GM19351 (cell line): ENCODE results near the gene KIR3DL2.
"Not testable (repeated sequence)": the region's sequence is repeated elsewhere in the genome, so short reads cannot be mapped to it uniquely, and the experiment has no call there.

Source experiments
- ATAC-seq: cut with Tn5 transposase; IDR thresholded peaks from one replicate; pipeline ENCODE4 v1.9.1; 2021; ENCODE audit warnings: mild to moderate bottlenecking, moderate library complexity; ENCODE audit not compliant: unreplicated experiment

Gene KIR3DL2

DNA sequence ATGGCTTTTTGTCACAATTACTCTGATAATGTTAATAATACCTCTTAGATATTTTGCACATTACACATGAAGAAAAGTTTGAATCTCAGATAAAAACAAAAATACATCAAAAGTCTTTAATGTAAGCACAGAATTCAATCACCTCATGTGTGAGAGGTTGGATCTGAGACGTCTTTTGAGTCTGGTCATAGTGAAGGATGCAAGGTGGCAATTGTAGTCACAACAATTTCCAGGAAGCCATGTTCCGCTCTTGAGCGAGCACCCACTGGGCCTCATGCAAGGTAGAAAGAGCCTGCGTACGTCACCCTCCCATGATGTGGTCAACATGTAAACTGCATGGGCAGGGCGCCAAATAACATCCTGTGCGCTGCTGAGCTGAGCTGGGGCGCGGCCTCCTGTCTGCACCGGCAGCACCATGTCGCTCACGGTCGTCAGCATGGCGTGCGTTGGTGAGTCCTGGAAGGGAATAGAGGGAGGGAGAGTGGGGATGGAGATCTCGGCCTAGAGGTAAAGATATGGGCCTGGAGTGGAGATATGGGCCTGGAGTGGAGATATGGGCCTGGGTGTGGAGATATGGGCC lies at the start of gene KIR3DL2:
Gene KIR3DL2 (plus strand): TSS at position 383 of the 580 bp plus-strand sequence. CDS start 33 bp downstream, at position 416.
- ATAC-seq: not testable (repeated sequence)

DNA sequence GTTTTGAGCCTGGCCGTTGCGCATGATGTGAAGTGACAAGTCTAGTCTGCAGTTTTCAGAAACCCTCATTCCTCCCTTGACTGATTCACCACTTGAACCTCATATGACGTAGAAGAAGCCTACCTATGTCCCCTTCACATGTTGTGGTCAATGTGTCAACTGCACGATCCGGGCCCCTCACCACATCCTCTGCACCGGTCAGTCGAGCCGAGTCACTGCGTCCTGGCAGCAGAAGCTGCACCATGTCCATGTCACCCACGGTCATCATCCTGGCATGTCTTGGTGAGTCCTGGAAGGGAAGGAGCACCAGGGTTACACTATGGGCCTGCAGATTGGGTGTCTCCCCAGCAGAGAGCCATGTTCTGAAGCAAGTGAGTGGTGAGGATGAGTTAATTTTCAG lies 46.8 kb upstream of the KIR3DL2 start, which contains the start of gene KIR2DL4:
Gene KIR2DL4 (plus strand): TSS at position 201 of the 400 bp plus-strand sequence. CDS start 42 bp downstream, at position 243.
- ATAC-seq: no peak

DNA sequence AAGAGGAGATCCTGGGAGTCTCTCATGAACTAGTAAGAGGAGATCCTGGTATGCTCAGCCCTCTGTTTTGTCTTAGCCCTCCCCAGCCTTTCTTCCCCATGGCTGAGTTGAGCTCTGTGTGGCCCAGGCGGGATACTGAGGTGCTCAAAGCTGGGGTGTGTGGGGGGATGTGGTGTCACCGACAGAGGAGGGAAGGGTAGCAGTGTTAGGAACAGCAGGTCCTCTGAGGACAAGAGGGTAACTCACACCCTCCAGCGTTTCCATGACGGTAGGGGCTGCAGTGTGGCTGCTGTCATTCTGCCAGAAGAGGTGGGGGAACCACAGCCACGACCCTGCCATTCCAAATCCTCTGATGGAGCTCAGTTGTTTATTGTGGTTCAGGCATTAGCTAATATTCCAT lies 46.1 kb upstream of the KIR3DL2 start:
- ATAC-seq: no peak

DNA sequence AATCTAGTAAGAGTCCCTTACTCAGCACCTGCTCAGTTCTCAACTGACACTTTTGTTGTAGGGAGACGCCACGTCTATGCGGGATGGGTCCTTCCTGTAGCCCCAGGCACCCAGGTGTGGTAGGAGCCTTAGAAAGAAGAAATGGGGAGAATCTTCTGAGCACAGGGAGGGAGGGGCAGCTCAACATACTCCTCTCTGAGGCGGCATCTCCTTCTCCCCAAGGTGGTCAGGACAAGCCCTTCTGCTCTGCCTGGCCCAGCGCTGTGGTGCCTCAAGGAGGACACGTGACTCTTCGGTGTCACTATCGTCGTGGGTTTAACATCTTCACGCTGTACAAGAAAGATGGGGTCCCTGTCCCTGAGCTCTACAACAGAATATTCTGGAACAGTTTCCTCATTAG lies 45.7 kb upstream of the KIR3DL2 start:
- no peak for ATAC-seq

DNA sequence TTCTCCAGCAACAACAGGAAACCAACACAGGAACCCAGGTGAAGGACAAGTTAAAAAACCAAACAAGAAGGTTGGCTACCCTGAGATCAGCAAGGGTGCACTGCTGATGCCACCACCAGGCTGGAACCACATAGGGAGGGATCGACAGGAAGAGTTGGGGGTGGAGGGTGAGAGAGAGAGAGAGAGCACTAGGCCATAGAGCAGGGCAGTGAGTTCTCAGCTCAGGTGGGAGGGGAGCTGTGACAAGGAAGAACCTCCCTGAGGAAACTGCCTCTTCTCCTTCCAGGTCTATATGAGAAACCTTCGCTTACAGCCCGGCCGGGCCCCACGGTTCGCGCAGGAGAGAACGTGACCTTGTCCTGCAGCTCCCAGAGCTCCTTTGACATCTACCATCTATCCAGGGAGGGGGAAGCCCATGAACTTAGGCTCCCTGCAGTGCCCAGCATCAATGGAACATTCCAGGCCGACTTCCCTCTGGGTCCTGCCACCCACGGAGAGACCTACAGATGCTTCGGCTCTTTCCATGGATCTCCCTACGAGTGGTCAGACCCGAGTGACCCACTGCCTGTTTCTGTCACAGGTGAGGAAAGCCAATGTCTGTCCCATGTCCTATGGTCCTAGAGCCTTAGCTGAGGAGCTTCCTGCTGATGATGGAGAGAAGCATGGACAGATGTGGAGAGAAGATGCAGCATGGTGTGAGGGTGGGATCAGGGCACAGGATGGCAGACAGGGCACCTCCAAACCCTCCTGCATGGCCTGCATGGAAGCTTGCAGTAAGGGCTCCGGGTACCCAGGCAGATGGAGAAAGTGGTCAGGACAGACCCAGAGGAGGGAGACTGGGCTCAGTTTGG lies 44.4 kb upstream of the KIR3DL2 start:
- ATAC-seq: no peak

DNA sequence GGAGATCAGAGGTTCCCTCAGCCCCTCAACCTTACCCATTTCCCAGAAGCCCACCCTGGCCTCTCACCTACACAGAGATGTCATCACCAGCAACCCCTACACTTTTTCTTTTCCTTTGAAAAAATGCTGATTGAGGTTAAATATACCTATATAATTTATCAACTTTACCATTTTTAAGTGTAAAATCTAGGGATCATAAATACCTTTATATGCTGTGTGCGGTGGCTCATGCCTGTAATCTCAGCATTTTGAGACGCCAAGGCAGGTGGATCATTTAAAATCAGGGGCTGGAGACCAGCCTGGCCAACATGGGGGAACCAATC lies 43.8 kb upstream of the KIR3DL2 start:
- no peak for ATAC-seq

DNA sequence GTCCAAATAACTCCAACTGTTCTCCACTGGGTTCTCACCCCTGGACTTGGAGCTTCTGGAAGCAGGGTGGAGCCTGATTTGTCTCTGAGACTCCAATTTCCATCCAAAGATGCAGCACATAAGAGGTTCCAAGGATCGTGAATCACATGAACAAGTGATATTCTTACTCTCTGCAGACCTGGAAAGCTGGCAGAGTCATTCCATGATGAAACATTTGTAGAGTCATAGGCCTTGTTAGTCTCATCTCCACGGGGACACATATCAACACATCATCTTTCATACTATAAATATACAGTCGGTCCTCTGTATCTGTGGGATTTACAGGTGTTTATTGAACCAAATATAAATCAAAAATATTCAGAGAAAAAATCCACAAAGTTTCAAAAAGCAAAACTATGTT lies 35.7 kb upstream of the KIR3DL2 start:
- ATAC-seq: not testable (repeated sequence)

DNA sequence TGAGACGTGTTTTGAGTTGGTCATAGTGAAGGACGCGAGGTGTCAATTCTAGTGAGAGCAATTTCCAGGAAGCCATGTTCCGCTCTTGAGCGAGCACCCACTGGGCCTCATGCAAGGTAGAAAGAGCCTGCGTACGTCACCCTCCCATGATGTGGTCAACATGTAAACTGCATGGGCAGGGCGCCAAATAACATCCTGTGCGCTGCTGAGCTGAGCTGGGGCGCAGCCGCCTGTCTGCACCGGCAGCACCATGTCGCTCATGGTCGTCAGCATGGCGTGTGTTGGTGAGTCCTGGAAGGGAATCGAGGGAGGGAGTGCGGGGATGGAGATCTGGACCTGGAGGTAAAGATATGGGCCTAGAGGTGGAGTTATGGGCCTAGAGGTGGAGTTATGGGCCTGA lies 34.0 kb upstream of the KIR3DL2 start, which contains the start of gene KIR3DL1:
Gene KIR3DL1 (plus strand): TSS at position 218 of the 400 bp plus-strand sequence.
- ATAC-seq: not testable (repeated sequence)

DNA sequence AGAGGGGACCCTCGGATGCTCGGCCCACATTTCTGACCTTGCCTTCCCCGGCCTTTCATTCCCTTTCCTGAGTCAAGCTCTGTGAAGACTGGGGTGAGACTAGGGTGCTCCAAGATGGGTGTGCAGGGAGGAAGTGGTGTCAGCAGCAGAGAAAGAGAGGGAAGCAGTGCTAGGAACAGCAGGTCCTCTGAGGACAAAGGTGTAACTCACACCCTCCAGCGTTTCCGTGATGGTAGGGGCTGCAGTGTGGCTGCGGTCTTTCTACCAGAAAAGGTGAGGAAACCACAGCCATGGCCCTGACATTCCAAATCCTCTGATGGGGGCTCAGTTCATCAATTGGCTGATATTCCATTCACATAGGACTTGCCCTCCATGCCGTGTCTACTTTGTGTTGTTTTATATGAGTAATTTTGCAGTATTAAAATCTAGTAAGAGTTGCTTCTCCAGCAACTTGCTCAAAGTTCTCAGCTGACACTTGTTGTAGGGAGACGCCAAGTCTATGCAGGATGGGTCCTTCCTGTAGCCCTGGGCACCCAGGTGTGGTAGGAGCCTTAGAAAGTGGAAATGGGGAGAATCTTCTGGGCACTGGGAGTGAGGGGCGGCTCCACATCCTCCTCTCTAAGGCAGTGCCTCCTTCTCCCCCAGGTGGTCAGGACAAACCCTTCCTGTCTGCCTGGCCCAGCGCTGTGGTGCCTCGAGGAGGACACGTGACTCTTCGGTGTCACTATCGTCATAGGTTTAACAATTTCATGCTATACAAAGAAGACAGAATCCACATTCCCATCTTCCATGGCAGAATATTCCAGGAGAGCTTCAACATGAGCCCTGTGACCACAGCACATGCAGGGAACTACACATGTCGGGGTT lies 32.3 kb upstream of the KIR3DL2 start:
- ATAC-seq: no peak

DNA sequence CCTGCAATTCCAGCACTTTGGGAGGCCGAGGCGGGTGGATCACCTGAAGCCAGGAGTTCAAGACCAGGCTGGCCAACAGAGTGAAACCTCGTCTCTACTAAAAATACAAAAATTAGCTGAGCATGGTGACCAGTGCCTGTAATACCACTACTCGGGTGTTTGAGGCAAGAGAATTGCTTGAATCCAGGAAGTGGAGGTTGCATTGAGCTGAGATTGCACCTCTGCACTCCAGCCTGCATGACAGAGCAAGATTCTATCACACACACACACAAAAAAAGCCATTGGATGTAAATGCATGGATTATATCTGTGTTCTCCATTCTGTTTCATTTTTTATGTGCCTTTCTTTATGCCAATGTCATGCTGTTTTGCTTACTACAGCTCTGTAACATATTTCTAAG lies 25.8 kb upstream of the KIR3DL2 start:
- not testable (repeated sequence) for ATAC-seq

DNA sequence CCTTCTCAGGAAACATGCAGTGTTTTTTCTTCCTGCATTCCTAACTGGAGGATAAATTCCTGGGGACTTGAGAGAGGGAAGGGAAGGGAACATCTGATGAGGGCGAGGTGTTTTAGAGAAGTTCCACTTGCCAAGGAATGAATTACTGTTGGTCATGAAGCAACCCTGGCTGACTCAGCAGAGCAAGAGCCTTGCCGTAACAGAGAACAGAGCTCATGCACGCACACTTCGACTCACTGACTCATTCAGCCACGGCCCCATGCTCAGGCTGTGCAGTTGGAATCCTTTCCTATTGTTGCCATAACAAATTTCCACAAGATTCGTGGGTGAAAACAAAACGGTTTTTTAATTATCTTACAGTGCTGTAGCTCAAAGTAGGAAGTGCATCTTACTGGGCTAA lies 24.9 kb upstream of the KIR3DL2 start:
- ATAC-seq: not testable (repeated sequence)

DNA sequence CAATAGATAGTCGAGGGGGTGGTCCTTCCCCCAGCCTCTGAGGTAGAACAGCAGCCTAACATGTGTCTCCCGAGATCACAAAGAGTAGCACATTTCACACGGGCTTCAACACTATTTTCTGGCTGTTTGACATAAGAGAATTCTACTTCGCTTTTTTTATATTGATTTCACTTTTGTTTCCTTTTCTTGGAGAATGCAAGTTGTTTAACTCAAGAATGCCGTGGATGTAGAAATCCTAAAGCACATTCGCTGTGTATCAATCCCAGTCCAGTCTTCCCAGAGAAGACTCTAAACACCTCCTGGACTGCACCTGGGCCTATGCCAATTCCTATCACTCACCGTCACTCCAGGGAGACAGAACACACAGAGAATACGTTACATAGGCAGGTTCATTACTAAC lies 22.2 kb upstream of the KIR3DL2 start:
- not testable (repeated sequence) for ATAC-seq

DNA sequence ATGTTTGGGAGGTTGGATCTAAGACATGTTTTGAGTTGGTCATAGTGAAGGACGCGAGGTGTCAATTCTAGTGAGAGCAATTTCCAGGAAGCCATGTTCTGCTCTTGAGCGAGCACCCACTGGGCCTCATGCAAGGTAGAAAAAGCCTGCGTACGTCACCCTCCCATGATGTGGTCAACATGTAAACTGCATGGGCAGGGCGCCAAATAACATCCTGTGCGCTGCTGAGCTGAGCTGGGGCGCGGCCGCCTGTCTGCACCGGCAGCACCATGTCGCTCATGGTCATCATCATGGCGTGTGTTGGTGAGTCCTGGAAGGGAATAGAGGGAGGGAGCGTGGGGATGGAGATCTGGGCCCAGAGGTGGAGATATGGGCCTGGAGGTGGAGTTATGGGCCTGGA lies 17.7 kb upstream of the KIR3DL2 start, which contains the start of gene KIR2DS4:
Gene KIR2DS4 (plus strand): TSS at position 181 of the 400 bp plus-strand sequence.
- not testable (repeated sequence) for ATAC-seq

DNA sequence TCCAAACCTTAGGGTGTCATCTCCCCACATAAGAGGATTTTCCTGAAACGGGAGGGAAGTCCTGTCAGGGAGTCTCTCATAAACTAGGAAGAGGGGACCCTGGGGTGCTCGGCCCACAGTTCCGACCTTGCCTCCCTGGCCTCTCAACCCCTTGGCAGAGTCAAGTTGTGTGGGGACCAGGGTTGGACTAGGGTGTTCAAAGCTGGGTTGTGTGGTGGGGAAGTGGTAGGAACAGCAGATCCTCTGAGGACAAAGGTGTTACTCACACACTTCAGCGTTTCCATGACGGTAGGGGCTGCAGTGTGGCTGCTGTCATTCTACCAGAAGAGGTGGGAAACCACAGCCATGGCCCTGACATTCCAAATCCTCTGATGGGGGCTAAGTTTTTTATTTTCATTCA lies 15.1 kb upstream of the KIR3DL2 start:
- ATAC-seq: not testable (repeated sequence)

DNA sequence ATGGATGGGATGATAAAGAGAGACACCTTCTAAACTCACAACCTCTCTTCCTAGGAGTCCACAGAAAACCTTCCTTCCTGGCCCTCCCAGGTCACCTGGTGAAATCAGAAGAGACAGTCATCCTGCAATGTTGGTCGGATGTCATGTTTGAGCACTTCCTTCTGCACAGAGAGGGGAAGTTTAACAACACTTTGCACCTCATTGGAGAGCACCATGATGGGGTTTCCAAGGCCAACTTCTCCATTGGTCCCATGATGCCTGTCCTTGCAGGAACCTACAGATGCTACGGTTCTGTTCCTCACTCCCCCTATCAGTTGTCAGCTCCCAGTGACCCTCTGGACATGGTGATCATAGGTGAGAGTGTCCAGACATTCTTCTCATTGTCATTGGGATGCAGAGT lies 12.7 kb upstream of the KIR3DL2 start:
- ATAC-seq: not testable (repeated sequence)

DNA sequence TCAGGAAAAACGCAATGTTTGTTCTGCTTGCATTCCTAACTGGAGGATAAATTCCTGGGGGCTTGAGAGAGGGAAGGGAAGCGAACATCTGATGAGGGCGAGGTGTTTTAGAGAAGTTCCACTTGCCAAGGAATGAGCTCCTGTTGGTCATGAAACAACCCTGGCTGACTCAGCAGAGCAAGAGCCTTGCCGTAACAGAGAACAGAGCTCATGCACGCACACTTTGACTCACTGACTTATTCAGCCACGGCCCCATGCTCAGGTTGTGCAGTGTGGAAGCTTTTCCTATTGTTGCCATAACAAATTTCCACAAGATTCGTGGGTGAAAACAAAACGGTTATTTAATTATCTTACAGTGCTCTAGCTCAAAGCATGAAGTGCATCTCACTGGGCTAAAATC lies 7.1 kb upstream of the KIR3DL2 start:
- ATAC-seq: not testable (repeated sequence)

DNA sequence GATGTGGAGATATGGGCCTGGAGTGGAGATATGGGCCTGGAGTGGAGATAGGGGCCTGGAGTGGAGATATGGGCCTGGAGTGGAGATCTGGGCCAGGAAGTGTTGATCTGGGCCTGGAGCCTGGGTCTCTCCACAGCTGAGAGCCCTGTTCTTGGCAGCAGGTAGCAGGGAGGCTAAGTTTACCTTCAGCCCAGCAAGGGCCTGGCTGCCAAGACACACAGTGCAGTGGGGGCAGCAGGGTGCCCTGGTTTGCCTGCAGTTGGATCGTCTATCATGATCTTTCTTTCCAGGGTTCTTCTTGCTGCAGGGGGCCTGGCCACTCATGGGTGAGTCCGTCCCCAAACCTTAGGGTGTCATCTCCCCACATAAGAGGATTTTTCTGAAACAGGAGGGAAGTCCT lies 687 bp downstream of the KIR3DL2 start:
- no peak for ATAC-seq

DNA sequence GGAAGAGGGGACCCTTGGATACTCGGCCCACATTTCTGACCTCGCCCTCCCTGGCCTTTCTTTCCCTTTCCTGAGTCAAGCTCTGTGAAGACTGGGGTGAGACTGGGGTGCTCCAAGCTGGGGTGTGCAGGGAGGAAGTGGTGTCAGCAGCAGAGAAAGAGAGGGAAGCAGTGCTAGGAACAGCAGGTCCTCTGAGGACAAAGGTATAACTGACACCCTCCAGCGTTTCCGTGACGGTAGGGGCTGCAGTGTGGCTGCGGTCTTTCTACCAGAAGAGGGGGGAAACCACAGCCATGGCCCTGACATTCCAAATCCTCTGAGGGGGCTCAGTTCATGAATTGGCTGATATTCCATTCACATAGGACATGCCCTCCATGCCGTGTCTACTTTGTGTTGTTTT lies 1.1 kb downstream of the KIR3DL2 start:
- no peak for ATAC-seq

DNA sequence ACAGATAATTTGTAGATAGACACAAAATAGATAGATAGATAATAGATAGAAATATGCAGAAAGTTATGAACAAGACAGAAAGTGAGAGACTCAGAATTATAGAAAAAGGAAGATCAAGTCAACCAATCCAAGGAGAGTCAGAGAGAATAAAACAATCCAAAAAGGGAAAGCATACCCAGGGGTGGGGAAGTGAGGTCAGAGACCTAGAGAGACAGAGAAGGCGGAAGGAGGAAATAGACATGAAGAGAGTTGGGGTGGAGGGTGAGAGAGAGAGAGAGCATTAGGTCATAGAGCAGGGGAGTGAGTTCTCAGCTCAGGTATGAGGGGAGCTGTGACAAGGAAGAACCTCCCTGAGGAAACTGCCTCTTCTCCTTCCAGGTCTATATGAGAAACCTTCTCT lies 5.0 kb downstream of the KIR3DL2 start:
- ATAC-seq: not testable (repeated sequence)

DNA sequence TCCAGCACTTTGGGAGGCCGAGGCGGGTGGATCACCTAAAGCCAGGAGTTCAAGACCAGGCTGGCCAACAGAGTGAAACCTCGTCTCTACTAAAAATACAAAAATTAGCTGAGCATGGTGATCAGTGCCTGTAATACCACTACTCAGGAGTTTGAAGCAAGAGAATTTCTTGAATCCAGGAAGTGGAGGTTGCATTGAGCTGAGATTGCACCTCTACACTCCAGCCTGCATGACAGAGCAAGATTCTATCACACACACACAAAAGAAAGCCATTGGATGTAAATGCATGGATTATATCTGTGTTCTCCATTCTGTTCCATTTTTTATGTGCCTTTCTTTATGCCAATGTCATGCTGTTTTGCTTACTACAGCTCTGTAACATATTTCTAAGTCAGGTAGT lies 8.2 kb downstream of the KIR3DL2 start:
- not testable (repeated sequence) for ATAC-seq

DNA sequence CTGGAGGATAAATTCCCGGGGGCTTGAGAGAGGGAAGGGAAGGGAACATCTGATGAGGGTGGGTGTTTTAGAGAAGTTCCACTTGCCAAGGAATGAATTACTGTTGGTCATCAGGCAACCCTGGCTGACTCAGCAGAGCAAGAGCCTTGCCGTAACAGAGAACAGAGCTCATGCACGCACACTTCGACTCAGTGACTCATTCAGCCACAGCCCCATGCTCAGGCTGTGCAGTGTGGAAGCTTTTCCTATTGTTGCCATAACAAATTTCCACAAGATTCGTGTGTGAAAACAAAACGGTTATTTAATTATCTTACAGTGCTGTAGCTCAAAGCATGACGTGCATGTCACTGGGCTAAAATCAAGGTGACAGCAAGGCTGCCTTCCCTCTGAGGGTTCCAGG lies 9.2 kb downstream of the KIR3DL2 start:
- not testable (repeated sequence) for ATAC-seq
